Astrocyte (in vitro differentiated cells and primary cell): ENCODE measurements around the gene TMEM59. TPM values are rescaled to one million over a fixed set of nuclear protein-coding genes. Genes with fewer than 3 reads are reported as not detected.
"Not testable (repeated sequence)": the region's sequence is repeated elsewhere in the genome, so short reads cannot be mapped to it uniquely, and the experiment has no call there.

Experiments
- DNase-seq: peaks from one replicate; pipeline ENCODE4 v3.0.0-alpha.2; 2010; ENCODE audit warnings: low read depth
- FAIRE-seq: peaks from 2 replicates; lab custom pipeline; 2011; peaks lifted over from hg19 to GRCh38; lab: Jason Lieb, UNC
- H2AFZ ChIP-seq: 2 replicates; pipeline ENCODE4 v1.6.0; 2012; ENCODE audit warnings: low read depth, low read length, inconsistent platforms
- H3K27ac ChIP-seq: 2 replicates; pipeline ENCODE4 v1.5.1; 2011; ENCODE audit warnings: low read depth, low read length, inconsistent platforms
- H3K27me3 ChIP-seq: 2 replicates; pipeline ENCODE4 v1.6.0; 2011; ENCODE audit warnings: low read length, inconsistent platforms; ENCODE audit not compliant: insufficient read depth
- H3K36me3 ChIP-seq: 2 replicates; pipeline ENCODE4 v1.5.1; 2011; ENCODE audit warnings: low read length, inconsistent platforms; ENCODE audit not compliant: insufficient read depth
- H3K4me1 ChIP-seq: 2 replicates; pipeline ENCODE4 v1.5.1; 2011; ENCODE audit warnings: low read length, inconsistent platforms; ENCODE audit not compliant: insufficient read depth
- H3K4me2 ChIP-seq: 2 replicates; pipeline ENCODE4 v1.6.0; 2012; ENCODE audit warnings: low read length, inconsistent platforms
- H3K4me3 ChIP-seq: 2 replicates; pipeline ENCODE4 v1.5.1; 2011; ENCODE audit warnings: low read depth, mild to moderate bottlenecking, low read length, inconsistent platforms; ENCODE audit not compliant: insufficient read depth
- H3K79me2 ChIP-seq: 2 replicates; pipeline ENCODE4 v1.6.0; 2012; ENCODE audit warnings: mild to moderate bottlenecking, low read length, inconsistent platforms; ENCODE audit not compliant: insufficient read depth
- H3K9ac ChIP-seq: 2 replicates; pipeline ENCODE4 v1.6.0; 2012; ENCODE audit warnings: mild to moderate bottlenecking, low read length, inconsistent platforms
- H3K9me3 ChIP-seq: 2 replicates; pipeline ENCODE4 v1.5.1; 2012; ENCODE audit warnings: low read depth, mild to moderate bottlenecking, low read length, inconsistent platforms; ENCODE audit not compliant: insufficient read depth
- H4K20me1 ChIP-seq: 2 replicates; pipeline ENCODE4 v1.6.0; 2012; ENCODE audit warnings: low read length, inconsistent platforms; ENCODE audit not compliant: insufficient read depth
- H3K27ac Mint-ChIP-seq: one replicate; pipeline ENCODE4 v1.8.0; 2021; ENCODE audit warnings: mild to moderate bottlenecking, mixed read lengths; ENCODE audit not compliant: unreplicated experiment
- H3K27me3 Mint-ChIP-seq: one replicate; pipeline ENCODE4 v1.8.0; 2021; ENCODE audit warnings: low read depth, mixed read lengths; ENCODE audit not compliant: unreplicated experiment
- H3K36me3 Mint-ChIP-seq: one replicate; pipeline ENCODE4 v1.8.0; 2021; ENCODE audit warnings: low read depth, mixed read lengths; ENCODE audit not compliant: unreplicated experiment
- H3K4me1 Mint-ChIP-seq: one replicate; pipeline ENCODE4 v1.8.0; 2021; ENCODE audit warnings: low read depth, mixed read lengths; ENCODE audit not compliant: unreplicated experiment
- H3K4me3 Mint-ChIP-seq: one replicate; pipeline ENCODE4 v1.8.0; 2021; ENCODE audit warnings: mild to moderate bottlenecking, moderate library complexity, mixed read lengths; ENCODE audit not compliant: unreplicated experiment
- H3K9me3 Mint-ChIP-seq: one replicate; pipeline ENCODE4 v1.8.0; 2021; ENCODE audit warnings: mild to moderate bottlenecking, mixed read lengths; ENCODE audit not compliant: unreplicated experiment
- EZH2 ChIP-seq: IDR thresholded peaks from 2 replicates; pipeline ENCODE4 v1.6.1; 2012; ENCODE audit warnings: mild to moderate bottlenecking, low read length, inconsistent platforms; ENCODE audit not compliant: insufficient read depth
- total RNA-seq: library from RNA; stranded (reverse); gene quantifications from 2 replicates; pipeline ENCODE4 v1.2.1, GENCODE V29; 2021
- TF ChIP-seq, protein P1 (sequence below): IDR thresholded peaks from 2 replicates; pipeline ENCODE4 v1.5.1; 2011; ENCODE audit warnings: low read depth, mild to moderate bottlenecking, inconsistent platforms, low read length, moderate library complexity; ENCODE audit not compliant: insufficient read depth

TMEM59 gene
- total RNA-seq, 1 donor from 2014 or later, result 315 TPM

- Histone ChIP-seq H4K20me1 (no peaks in the 10 kb centered on the region), H3K36me3 (no peaks in the 10 kb centered on the region), H3K27me3 (peaks cover 11% of the 10 kb centered on the region), H2AFZ (no peak overlapping the region), H3K4me1 (no peaks in the 10 kb centered on the region), H3K27ac (no peak overlapping the region), H3K79me2 (no peaks in the 10 kb centered on the region), H3K9me3 (no peaks in the 10 kb centered on the region), H3K9ac (no peak overlapping the region), H3K4me3 (no peak overlapping the region), H3K4me2 (no peak overlapping the region)
- Mint-ChIP-seq H3K27me3 (peaks cover 17% of the 10 kb centered on the region), H3K4me1 (no peaks in the 10 kb centered on the region), H3K9me3 (peaks cover 3% of the 10 kb centered on the region), H3K4me3 (no peak overlapping the region), H3K36me3 (no peaks in the 10 kb centered on the region), H3K27ac (no peak overlapping the region)
- FAIRE-seq, result no peak
- DNase-seq, result no peak
- TF ChIP-seq, protein P1, sequence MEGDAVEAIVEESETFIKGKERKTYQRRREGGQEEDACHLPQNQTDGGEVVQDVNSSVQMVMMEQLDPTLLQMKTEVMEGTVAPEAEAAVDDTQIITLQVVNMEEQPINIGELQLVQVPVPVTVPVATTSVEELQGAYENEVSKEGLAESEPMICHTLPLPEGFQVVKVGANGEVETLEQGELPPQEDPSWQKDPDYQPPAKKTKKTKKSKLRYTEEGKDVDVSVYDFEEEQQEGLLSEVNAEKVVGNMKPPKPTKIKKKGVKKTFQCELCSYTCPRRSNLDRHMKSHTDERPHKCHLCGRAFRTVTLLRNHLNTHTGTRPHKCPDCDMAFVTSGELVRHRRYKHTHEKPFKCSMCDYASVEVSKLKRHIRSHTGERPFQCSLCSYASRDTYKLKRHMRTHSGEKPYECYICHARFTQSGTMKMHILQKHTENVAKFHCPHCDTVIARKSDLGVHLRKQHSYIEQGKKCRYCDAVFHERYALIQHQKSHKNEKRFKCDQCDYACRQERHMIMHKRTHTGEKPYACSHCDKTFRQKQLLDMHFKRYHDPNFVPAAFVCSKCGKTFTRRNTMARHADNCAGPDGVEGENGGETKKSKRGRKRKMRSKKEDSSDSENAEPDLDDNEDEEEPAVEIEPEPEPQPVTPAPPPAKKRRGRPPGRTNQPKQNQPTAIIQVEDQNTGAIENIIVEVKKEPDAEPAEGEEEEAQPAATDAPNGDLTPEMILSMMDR, result no peak
Measured at GRCh38 chr1:53999920-54000319, 53.1 kb downstream of the TMEM59 start.

DNA sequence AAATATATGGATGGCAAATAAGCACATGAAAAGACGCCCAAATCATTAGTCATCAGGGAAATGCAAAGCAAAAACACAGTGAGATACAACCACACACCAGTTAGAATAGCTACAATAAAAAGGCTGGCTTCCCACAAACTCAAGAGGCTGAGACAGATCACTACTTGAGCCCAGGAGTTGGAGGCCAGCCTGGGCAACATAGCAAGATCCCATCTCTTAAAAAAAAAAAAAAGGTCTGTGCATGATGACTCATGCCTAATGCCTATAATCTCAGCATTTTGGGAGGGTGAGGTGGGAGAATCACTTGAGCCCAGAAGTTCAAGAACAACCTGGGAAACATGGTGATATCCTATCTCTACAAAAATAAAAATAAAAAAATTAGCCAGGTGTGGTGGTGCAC lies 54.8 kb downstream of the TMEM59 start:
- no peaks in the 10 kb centered on the region for H3K36me3 ChIP-seq
- H3K9ac ChIP-seq, result no peak overlapping the region
- TF ChIP-seq EZH2, result no peak
- TF ChIP-seq, protein P1, result no peak
- Mint-ChIP-seq H3K27me3 (peaks cover 14% of the 10 kb centered on the region), H3K36me3 (no peaks in the 10 kb centered on the region), H3K4me3 (no peak overlapping the region), H3K27ac (no peak overlapping the region), H3K9me3 (peaks cover under 1% of the 10 kb centered on the region), H3K4me1 (no peaks in the 10 kb centered on the region)
- H4K20me1 ChIP-seq, result no peaks in the 10 kb centered on the region
- H3K27ac ChIP-seq, result no peak overlapping the region
- H2AFZ ChIP-seq, result no peak overlapping the region
- H3K4me3 ChIP-seq, result no peak overlapping the region
- no peaks in the 10 kb centered on the region for H3K79me2 ChIP-seq
- no peak overlapping the region for H3K4me2 ChIP-seq
- FAIRE-seq (no peak), DNase-seq (no peak)
- H3K4me1 ChIP-seq, result no peaks in the 10 kb centered on the region
- no peaks in the 10 kb centered on the region for H3K9me3 ChIP-seq
- peaks cover 11% of the 10 kb centered on the region for H3K27me3 ChIP-seq

GRCh38 chr1:53995683-53996082 lies 57.3 kb downstream of the TMEM59 start:
- no peaks in the 10 kb centered on the region for H3K79me2 ChIP-seq
- no peaks in the 10 kb centered on the region for H3K27me3 ChIP-seq
- H2AFZ ChIP-seq, result no peak overlapping the region
- Mint-ChIP-seq H3K27ac (no peak overlapping the region), H3K36me3 (no peaks in the 10 kb centered on the region), H3K27me3 (no peaks in the 10 kb centered on the region), H3K9me3 (no peaks in the 10 kb centered on the region), H3K4me3 (no peak overlapping the region), H3K4me1 (no peaks in the 10 kb centered on the region)
- peaks cover 2% of the 10 kb centered on the region for H3K9me3 ChIP-seq
- no peak overlapping the region for H3K27ac ChIP-seq
- H3K36me3 ChIP-seq, result no peaks in the 10 kb centered on the region
- H3K9ac ChIP-seq, result no peak overlapping the region
- FAIRE-seq (no peak), DNase-seq (no peak)
- no peak for TF ChIP-seq EZH2
- TF ChIP-seq, protein P1, result no peak
- no peaks in the 10 kb centered on the region for H4K20me1 ChIP-seq
- no peaks in the 10 kb centered on the region for H3K4me1 ChIP-seq
- H3K4me3 ChIP-seq, result no peak overlapping the region
- no peak overlapping the region for H3K4me2 ChIP-seq

DNA sequence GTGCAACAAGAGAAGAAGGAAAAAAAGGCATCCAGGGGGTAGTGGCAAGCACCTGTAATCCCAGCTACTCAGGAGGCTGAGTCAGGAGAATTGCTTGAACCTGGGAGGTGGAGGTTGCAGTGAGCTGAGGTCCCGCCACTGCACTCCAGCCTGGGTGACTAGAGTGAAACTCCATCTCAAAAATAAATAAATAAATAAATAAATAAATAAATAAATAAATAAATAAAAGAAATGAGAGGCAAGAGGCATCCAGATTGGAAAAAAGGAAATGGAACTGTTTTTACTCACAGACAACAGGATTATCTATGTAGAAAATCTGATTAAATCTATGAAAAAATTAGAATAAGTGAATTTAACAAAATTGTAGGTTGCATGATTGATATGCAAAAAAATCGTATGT lies 58.5 kb downstream of the TMEM59 start:
- H4K20me1 ChIP-seq, H3K4me2 ChIP-seq, H3K36me3 ChIP-seq, H3K27ac ChIP-seq, H3K4me3 ChIP-seq, FAIRE-seq, H3K27ac Mint-ChIP-seq, H3K27me3 ChIP-seq, H3K4me1 ChIP-seq, H3K9ac ChIP-seq, DNase-seq, H3K9me3 ChIP-seq, H3K4me1 Mint-ChIP-seq, H3K4me3 Mint-ChIP-seq, H3K79me2 ChIP-seq, H3K9me3 Mint-ChIP-seq, H3K27me3 Mint-ChIP-seq, H2AFZ ChIP-seq, H3K36me3 Mint-ChIP-seq: not testable (repeated sequence)
